ENCODE measurements around the gene CYP3A5. TPM values are rescaled to one million over a fixed set of nuclear protein-coding genes. Genes with fewer than 3 reads are reported as not detected.
"Not testable (repeated sequence)": the region's sequence is repeated elsewhere in the genome, so short reads cannot be mapped to it uniquely, and the experiment has no call there.

Gene CYP3A5
- total RNA-seq, 1 donor from 2014 or later, result not detected

- Histone ChIP-seq H3K9me3 (replicated peaks) (peaks cover 12% of the 10 kb centered on the region), H3K4me3 (no peak overlapping the region), H3K27ac (replicated peaks) (no peak overlapping the region), H3K4me1 (no peaks in the 10 kb centered on the region), H3K27me3 (ENCODE audit: low read depth) (no peaks in the 10 kb centered on the region), H3K36me3 (no peaks in the 10 kb centered on the region)
- intact Hi-C loops (cut with micrococcal nuclease), result no loop called here
- DNase-seq, result no peak
- no peak for TF ChIP-seq CTCF (IDR thresholded peaks at IDR 0.05; ENCODE audit: borderline replicate concordance)
Measured at GRCh38 chr7:99694912-99695304, 15.1 kb upstream of the CYP3A5 start.

- H3K9me3 ChIP-seq (replicated peaks), result peaks cover 12% of the 10 kb centered on the region
- intact Hi-C loops (cut with micrococcal nuclease), result no loop called here
- H3K27me3 ChIP-seq (ENCODE audit: low read depth), result no peaks in the 10 kb centered on the region
- no peak overlapping the region for H3K4me3 ChIP-seq
- H3K27ac ChIP-seq (replicated peaks), result no peak overlapping the region
- no peak for TF ChIP-seq CTCF (IDR thresholded peaks at IDR 0.05; ENCODE audit: borderline replicate concordance)
- no peaks in the 10 kb centered on the region for H3K36me3 ChIP-seq
- DNase-seq, result no peak
- no peaks in the 10 kb centered on the region for H3K4me1 ChIP-seq
Measured at GRCh38 chr7:99694201-99694911, 14.6 kb upstream of the CYP3A5 start.

GRCh38 chr7:99693427-99694200 lies 13.8 kb upstream of the CYP3A5 start:
- Histone ChIP-seq H3K9me3 (replicated peaks) (peaks cover 12% of the 10 kb centered on the region), H3K27ac (replicated peaks) (no peak overlapping the region), H3K4me3 (no peak overlapping the region), H3K27me3 (ENCODE audit: low read depth) (no peaks in the 10 kb centered on the region), H3K4me1 (no peaks in the 10 kb centered on the region), H3K36me3 (no peaks in the 10 kb centered on the region)
- intact Hi-C loops (cut with micrococcal nuclease), result no loop called here
- TF ChIP-seq CTCF (IDR thresholded peaks at IDR 0.05; ENCODE audit: borderline replicate concordance), result no peak
- DNase-seq, result no peak

- no peaks in the 10 kb centered on the region for H3K27me3 ChIP-seq (ENCODE audit: low read depth)
- TF ChIP-seq CTCF (IDR thresholded peaks at IDR 0.05; ENCODE audit: borderline replicate concordance), result no peak
- intact Hi-C loops (cut with micrococcal nuclease), result no loop called here
Measured at GRCh38 chr7:99693100-99693426, 13.3 kb upstream of the CYP3A5 start.

GRCh38 chr7:99692563-99692962 lies 12.8 kb upstream of the CYP3A5 start:
- H3K4me1 ChIP-seq; H3K27me3 ChIP-seq (ENCODE audit: low read depth); H3K4me3 ChIP-seq; H3K27ac ChIP-seq (replicated peaks); DNase-seq; H3K36me3 ChIP-seq; intact Hi-C loops (cut with micrococcal nuclease): not testable (repeated sequence)
- peaks cover 12% of the 10 kb centered on the region for H3K9me3 ChIP-seq (replicated peaks)

More at GRCh38 chr7:99693100-99693426, 13.3 kb upstream of the CYP3A5 start:
- H3K4me3 ChIP-seq, result no peak overlapping the region
- H3K9me3 ChIP-seq (replicated peaks), result peaks cover 12% of the 10 kb centered on the region
- no peaks in the 10 kb centered on the region for H3K36me3 ChIP-seq
- H3K27ac ChIP-seq (replicated peaks), result no peak overlapping the region
- DNase-seq, result no peak
- H3K4me1 ChIP-seq, result no peaks in the 10 kb centered on the region

- H3K4me3 ChIP-seq; H3K4me1 ChIP-seq; H3K27me3 ChIP-seq (ENCODE audit: low read depth); intact Hi-C loops (cut with micrococcal nuclease); DNase-seq; H3K36me3 ChIP-seq; H3K27ac ChIP-seq (replicated peaks): not testable (repeated sequence)
- peaks cover 12% of the 10 kb centered on the region for H3K9me3 ChIP-seq (replicated peaks)
Measured at GRCh38 chr7:99691658-99692057, 11.9 kb upstream of the CYP3A5 start.

GRCh38 chr7:99690918-99691317 lies 11.1 kb upstream of the CYP3A5 start:
- DNase-seq; H3K4me3 ChIP-seq; H3K27ac ChIP-seq (replicated peaks); H3K27me3 ChIP-seq (ENCODE audit: low read depth); H3K36me3 ChIP-seq; intact Hi-C loops (cut with micrococcal nuclease); H3K4me1 ChIP-seq: not testable (repeated sequence)
- H3K9me3 ChIP-seq (replicated peaks), result peaks cover 12% of the 10 kb centered on the region

- H3K27ac ChIP-seq (replicated peaks); H3K4me3 ChIP-seq; H3K4me1 ChIP-seq; H3K36me3 ChIP-seq; H3K27me3 ChIP-seq (ENCODE audit: low read depth); intact Hi-C loops (cut with micrococcal nuclease); DNase-seq: not testable (repeated sequence)
- H3K9me3 ChIP-seq (replicated peaks), result peaks cover 16% of the 10 kb centered on the region
Measured at GRCh38 chr7:99685871-99686608, 6.2 kb upstream of the CYP3A5 start.
